ENCODE data around the gene SKAP1.

DNA sequence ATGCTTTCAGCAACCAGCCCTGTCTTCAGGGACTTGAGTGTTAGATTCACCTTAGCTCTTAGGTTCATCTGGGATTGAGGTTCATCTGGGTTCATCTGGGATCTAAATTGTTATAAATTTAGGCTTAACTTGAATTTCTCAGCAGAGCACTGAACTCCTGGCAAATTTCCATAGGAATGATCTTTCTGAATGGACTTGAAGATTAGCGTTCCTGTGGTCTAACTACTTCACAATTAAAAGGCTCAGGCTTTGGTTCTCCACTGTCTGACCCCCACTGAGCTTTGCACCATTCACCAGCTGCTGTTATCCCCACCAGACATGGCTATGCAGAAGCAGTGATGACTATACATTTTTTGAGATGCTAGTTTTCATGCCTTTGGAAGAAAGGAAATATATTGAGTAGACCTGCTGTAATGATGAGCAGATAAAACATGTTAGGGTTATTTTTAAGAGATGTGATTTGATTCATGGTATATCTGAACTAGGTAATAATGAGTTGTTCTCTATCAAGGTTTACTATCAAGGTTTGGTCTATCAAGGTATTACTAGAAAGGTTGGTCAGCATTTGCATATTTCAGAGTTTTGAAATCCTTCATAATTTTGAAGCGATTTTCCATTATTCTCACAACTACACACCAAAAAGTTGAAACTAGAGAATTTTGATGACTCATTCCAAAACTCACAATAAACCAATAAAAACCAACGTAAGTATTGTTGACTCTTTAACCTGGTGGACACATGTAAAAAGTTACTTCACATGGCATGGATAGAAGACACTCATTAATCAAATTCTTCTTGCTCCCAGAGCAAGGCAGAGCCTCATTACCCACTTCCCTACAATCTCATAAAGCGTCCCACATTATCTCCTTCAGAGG, 250.7 kb downstream of the SKAP1 start:
- TF ChIP-seq, protein P1, sequence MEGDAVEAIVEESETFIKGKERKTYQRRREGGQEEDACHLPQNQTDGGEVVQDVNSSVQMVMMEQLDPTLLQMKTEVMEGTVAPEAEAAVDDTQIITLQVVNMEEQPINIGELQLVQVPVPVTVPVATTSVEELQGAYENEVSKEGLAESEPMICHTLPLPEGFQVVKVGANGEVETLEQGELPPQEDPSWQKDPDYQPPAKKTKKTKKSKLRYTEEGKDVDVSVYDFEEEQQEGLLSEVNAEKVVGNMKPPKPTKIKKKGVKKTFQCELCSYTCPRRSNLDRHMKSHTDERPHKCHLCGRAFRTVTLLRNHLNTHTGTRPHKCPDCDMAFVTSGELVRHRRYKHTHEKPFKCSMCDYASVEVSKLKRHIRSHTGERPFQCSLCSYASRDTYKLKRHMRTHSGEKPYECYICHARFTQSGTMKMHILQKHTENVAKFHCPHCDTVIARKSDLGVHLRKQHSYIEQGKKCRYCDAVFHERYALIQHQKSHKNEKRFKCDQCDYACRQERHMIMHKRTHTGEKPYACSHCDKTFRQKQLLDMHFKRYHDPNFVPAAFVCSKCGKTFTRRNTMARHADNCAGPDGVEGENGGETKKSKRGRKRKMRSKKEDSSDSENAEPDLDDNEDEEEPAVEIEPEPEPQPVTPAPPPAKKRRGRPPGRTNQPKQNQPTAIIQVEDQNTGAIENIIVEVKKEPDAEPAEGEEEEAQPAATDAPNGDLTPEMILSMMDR (conservative IDR thresholded peaks at IDR 0.05 in 1 of 2, IDR thresholded peaks at IDR 0.05 in 1 of 2; ENCODE audit: extremely low read depth in 1 of 2, insufficient read depth in 1 of 2, low read depth in 1 of 2, low read length in 2 of 2), result no peak
- TF ChIP-seq EZH2 (IDR thresholded peaks at IDR 0.05; ENCODE audit: borderline replicate concordance, low read length), result no peak

Measured in mammary epithelial cell (primary cell).